Cerebellar cortex (tissue), 1 donor: ENCODE data around the gene ZBTB20.

Experiments
- DNase-seq: peaks from one replicate; pipeline ENCODE4 v3.0.0-alpha.2; 2015; ENCODE audit warnings: low spot score

Gene ZBTB20

DNA sequence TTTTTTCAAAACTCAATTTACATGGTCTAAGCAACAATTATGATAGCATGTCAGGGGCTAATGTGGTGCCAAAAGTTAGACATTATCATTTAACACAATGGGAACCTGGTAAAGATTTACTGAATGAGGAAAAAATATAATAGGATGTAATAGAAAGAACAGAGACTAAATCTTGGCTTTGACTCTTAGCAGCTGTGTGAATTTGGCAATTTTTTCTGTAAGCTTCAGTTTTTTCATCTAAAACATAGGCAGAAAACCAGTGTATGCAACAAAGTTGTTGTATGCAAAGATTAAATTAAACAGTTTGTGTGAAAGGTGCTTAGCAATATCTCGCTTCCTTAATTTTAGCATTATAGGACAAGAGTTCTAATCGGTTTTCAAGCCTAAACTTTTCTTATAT, 57.6 kb downstream of the ZBTB20 start:
- DNase-seq: no peak

DNA sequence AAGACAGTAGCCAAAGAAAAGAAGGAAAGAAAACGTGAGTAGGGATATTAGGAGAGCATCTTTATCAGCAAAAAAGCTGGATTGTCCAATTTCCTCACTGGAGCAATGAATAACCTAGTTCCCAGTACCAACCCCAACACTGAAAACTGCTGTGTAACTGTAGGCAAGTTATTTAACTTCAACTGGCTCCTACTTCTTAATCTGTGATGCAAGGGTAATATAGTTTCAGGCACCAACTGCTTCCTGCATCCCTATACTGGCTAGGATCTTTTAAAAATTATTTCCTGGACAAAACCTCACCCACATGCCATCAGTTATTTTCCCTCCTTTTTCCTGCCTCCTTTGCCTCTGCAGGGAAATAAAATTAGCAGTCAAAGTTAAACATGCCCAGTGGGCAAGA, 59.6 kb downstream of the ZBTB20 start:
- no peak for DNase-seq

- peak; percentile 12 for DNase-seq
Observed at GRCh38 chr3:115086344-115086743, 60.7 kb downstream of the ZBTB20 start.

DNA sequence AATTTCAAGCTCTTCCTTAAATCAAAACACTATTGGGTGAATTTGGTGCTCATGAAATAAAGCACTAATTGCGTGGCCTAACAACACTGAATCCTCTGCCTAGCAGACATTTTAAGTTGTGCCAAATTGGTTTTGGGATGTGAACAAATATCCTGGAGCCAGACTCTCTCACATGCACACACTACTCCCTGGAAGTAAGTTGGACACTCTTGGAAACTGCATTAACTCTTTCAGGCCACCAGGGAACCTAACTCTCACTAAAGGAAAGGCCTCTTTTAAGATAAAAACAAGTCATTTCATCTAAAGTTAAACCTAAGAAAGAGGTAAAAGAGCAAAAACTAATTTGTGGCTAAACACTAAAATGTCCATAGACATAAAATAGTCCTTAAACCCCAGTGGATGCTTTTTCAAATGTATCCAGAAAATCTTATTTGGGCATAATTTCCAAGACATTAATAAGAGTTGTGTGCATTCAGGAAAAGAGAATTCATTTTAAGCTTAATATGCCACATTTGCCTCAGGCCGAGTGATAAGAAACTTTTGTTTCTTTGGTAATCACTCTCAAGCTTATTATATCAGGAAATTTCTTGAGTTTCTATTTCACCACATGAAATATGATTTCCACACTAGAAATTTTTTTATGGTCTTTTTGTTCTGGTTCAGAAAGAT, 61.8 kb downstream of the ZBTB20 start:
- peak; percentile 57 for DNase-seq

DNA sequence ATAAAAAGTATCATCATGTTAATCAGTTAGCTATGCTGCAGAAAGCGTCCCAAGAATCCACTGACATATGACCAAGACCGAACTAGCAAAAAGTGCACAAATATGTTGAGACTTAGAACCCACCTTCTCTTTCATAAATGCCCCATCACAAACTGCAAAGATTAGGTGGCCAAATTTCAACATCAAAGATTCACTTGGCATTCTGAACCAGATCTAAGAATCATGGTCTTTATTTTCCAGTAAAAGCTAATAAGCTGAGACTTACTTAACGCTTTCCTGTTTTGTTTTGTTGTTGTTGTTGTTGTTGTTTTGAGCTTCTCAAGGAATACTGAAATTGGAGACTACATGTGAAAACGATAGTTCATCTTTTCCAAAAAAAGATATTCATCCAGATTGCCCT, 62.4 kb downstream of the ZBTB20 start:
- DNase-seq: peak; percentile 22

DNA sequence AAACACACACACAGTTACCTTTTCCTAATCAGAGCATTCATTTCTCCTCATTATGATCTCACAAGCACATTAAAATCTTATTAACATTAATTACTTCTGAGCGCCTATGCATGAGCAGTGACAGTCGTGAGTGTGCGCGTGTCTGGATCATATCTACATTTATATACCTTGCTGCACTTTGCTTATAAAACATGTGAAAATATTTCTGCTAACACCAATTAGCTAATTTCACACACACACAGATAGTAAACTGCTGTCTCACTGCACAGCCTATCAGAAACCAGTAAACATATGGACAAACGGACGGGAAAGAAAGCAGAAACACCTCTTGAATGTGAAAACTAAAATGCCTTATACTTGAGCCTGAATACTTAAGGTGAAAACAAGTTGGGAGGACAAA, 64.8 kb downstream of the ZBTB20 start:
- peak; percentile 25 for DNase-seq

DNA sequence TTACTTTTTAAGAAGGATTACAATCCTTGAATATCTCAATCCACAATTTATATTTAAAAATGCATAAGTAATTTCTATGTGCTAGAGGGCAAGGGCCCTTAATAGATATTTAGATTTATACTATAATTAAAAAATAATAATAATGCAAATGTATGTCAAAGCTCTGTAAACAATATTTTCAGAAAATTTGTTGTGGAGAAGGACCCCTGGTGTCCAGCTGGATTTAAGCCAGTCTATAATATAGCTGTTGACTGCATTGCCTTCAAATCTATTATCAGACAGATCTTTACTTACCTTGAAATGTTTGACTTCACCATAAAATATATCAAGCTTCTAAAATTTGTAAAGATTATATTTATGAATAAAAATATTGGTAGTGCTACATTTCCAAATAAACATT, 65.6 kb downstream of the ZBTB20 start:
- no peak for DNase-seq

DNA sequence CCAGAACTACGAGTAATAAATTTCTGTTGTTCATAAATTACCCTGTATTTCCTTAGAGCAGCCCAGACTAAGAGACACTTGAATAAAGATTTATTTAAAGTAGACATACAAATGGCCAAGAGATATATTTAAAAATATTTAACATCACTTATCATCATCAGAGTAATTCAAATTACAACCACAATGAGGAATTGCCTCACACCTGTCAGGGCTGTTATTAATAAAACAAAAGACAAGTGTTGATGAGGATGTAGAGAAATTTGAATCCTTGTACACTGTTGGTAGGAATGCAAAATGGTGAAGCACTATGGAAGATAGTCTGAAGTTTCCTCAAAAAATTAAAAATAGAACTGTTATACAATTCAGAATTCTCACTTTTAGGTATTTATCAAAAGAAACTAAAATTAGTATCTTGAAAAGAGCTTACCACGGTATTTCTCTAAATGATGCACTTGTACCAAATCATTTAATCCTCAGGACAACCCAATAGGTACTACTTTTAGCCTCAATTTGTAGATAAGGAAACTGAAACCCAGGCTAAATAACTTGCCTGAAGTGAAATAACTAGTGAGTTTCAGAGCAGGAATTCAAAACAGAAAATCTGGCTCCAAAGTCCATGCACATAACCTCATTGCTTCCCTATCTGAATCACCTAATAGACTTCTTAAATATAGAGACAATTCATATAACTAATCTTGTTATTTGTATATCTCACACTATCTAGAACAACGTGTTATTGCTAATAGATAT, 69.4 kb downstream of the ZBTB20 start:
- DNase-seq: no peak

- no peak for DNase-seq
Observed at GRCh38 chr3:115074502-115074901, 72.6 kb downstream of the ZBTB20 start.

DNA sequence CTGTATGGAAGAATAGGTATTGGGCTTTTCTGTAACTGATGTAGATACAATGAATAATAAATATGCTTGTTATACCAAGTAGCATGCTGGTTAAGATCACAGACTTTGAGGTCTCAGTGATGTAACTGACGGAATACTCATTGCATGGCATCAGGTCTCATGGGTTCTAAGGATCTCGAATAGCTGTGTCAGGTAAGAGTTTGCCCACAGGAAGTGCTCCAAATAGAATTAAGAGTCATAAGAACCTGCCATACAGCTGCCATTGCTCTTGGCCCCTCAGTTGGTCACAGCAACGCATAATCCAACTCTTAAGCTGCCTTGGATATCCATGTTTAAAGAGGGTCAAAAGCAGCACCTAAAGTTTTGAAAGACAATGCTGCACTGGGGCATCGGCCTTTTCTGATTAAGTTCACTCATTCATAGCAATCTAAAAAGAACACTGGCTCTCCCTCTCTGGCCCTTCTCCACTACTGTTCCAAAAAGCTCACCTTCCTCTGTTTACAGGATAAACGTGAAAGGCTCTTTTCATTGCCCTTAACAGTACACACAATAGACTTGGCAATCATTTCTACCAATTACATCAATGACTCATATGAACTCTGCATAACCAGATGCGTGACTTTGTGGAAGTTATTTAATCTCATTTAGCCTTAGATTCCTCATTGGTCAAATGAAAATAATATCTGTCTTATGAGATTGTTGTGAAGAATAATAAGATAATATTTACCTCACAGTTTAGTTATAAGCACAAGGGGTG, 74.6 kb downstream of the ZBTB20 start:
- no peak for DNase-seq

DNA sequence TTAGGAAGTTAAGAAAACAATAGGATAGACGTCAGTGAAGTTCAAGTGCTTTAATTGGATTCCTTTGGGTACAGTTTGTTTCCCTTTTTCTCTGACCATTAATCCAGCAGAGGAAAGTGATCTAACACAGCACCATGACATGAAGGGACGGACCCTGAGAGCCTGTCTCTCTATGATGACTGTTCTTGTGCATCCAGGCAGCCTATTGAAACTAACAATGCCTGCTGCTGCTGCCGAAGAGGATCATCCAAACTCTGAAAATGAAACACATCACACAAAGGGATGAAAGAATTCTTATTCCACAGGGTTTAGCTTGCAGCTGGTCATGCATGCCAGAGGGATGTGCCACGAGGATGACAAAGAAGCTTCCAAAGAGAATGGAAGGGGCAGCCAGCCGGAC, 75.5 kb downstream of the ZBTB20 start:
- peak; percentile 16 for DNase-seq

- no peak for DNase-seq
Observed at GRCh38 chr3:115071166-115071565, 75.9 kb downstream of the ZBTB20 start.

DNA sequence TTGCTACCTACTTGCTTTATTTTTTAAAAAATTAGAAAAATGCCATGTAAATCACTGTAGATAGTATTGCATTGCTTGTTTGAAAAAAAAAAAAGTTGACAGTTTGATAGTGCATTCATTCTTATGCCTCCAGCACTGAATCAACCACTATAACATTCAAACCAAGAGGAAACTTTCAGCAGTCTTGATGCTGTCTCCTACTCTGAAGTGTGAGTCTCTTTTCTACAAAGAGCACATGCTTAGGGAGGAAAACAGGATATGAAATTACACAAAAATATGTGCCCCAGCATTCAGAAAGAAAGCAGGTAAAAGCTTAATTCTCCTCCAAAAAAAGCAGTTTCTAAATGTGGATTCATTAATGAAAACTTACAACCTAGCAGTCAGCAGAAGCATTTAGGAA, 78.3 kb downstream of the ZBTB20 start:
- no peak for DNase-seq

DNA sequence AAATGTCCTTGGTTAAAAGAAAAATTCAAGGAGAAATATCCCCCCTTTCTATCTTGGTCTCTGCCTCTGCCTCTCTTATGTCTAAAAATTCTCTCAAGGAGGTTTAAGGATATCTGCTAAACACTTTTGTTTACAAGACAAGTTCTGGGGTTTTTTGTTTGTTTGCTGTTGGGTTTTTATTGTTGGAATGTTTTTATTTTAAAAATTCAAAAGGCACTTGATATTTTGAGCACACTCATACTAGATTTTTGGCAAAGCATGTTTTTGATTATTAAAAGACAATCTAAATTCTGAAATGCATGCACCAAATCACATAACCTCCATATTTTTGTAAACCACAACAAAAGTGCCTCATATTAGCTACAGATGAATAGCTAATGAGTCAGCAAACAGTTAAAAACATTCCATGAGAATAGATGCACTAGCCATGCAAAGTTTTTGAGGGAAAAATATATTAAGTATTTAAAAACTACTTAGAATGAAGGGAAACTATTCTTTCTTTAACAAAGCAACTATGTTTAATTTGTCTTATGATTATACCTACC, 84.6 kb downstream of the ZBTB20 start:
- DNase-seq: no peak

GRCh38 chr3:115062009-115062408, 85.1 kb downstream of the ZBTB20 start:
- peak; percentile 30 for DNase-seq

DNA sequence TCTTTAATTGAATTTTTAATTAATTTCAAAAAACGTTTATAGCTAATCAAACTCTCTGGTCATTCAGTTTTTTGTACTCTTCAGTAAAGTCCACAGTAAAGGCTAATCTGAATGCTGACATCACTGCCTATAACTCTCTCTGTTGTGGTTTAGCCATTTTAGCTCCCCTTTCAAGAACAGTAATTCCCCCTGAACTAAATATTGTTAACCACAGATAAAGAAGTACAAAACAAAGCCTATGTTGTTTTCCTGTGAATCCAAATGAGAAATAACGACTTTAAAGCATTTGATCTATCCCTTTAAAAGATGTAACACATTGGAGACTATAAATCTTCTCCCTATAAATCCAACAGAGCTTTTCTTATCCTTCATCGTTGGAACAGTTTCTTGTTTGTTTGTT, 94.2 kb downstream of the ZBTB20 start:
- no peak for DNase-seq

DNA sequence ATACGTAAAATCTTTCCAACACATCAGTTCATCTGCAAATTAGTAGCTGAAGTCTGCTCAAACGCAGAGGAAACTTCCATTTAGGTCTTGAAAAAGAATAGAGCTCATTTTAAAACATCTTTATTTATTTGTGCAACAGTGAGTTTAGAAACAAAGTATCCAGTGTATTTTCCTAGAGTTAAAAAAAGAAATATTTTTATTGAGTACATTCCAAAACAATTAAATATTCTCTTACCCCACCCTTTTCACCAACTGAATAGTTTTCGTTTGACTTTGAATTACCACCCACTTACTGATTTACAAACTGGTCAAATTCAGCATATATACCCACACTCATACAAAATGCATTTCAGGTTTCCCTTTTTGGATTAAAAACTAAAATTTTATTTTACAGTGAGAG, 104.7 kb downstream of the ZBTB20 start:
- DNase-seq: no peak

GRCh38 chr3:115040673-115041286, 106.3 kb downstream of the ZBTB20 start:
- no peak for DNase-seq

GRCh38 chr3:115040246-115040645, 106.8 kb downstream of the ZBTB20 start:
- DNase-seq: no peak

- no peak for DNase-seq
Observed at GRCh38 chr3:115038817-115039216, 108.3 kb downstream of the ZBTB20 start.

DNA sequence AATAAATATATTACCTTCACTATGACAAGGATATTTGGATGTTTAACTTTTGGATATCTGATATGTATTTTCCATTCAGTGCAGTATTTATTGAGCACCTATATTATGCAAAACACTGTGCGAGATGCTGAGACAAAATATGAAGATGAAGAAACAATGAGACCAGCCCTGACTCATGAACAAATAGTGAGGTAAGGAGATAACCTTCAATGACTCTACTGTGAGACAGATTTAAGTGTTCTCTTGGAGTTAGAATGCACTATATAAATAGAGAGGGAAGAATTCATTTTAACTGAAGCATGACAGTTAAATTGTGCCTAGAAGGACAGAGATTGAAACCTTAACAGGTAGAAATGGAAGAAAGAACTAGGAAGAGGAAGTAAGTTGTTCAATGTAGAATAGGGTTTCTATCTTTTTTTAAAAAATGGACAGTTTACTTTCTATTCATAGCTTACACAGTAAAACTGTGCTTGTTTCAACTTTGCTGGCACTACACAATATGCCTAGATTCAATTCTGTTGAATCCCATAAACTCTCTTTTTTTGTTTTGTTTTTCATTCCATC, 124.2 kb downstream of the ZBTB20 start:
- DNase-seq: no peak

DNA sequence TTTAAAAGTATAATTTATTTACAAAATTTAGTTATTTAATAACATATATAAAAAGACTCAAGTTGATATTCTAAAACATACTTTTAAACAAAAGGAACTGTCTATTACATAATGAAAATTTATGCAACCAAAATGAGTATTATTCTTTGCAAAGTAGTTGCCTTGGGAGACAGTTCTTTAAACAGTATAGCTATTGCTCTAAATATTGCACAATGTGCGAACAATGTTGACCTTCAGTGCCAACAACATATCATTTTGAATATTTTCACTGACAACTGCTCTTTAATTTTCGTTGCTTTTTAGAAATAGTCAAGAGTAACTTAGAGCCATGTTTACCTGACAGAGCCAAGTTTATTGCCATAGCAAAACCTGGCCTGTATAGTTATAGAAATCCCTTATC, 124.9 kb downstream of the ZBTB20 start:
- no peak for DNase-seq
